IMR-90 (cell line): ENCODE results near the gene PSEN1. TPM values are rescaled to one million over a fixed set of nuclear protein-coding genes. Genes with fewer than 3 reads are reported as not detected.

Experiments used
- ATAC-seq: fragments of 200-7000 bp; cut with Tn5 transposase; 2 replicates; pipeline ENCODE4 v1.9.1; 2020; ENCODE audit warnings: low read depth, mild to moderate bottlenecking, moderate library complexity
- BruUV-seq: library from RNA; stranded (reverse); fragments of 400-500 nt; replicated peaks from 2 replicates; lab custom pipeline; 2021; lab: Mats Ljungman, UMichigan
- CTCF ChIA-PET: fragments of 300-600 bp; formaldehyde crosslinking; extraction: SDS; loops from one replicate; lab custom pipeline; 2021; ENCODE audit warnings: antibody characterized with exemption; lab: Yijun Ruan, JAX
- POLR2A ChIA-PET: fragments of 300-600 bp; sonication (Branson Sonifier 250); formaldehyde crosslinking; loops from one replicate; lab custom pipeline; 2022; ENCODE audit warnings: antibody characterized with exemption; ENCODE audit not compliant: unreplicated experiment; lab: Charles Lee
- DNase-seq: peaks from one replicate; pipeline ENCODE4 v3.0.0; 2013
- H2AFZ ChIP-seq: replicated peaks from 2 replicates; pipeline ENCODE3; 2013; ENCODE audit warnings: low read length, mild to moderate bottlenecking; ENCODE audit not compliant: poor library complexity
- H2AK5ac ChIP-seq: 2 replicates; pipeline ENCODE4 v1.6.1; 2013; ENCODE audit warnings: low read depth, low read length, inconsistent platforms
- H2AK9ac ChIP-seq: replicated peaks from 2 replicates; pipeline ENCODE3; 2013; ENCODE audit warnings: mild to moderate bottlenecking, low read depth, low read length, moderate library complexity; ENCODE audit not compliant: poor library complexity
- H2BK120ac ChIP-seq: 2 replicates; pipeline ENCODE4 v1.6.1; 2013; ENCODE audit warnings: low read depth, low read length, inconsistent platforms
- H2BK15ac ChIP-seq: 3 replicates; pipeline ENCODE4 v1.6.1; 2013; ENCODE audit warnings: low read depth, low read length, inconsistent platforms
- H2BK20ac ChIP-seq: 2 replicates; pipeline ENCODE4 v1.6.1; 2013; ENCODE audit warnings: low read depth, mild to moderate bottlenecking, inconsistent platforms, low read length, moderate library complexity
- H2BK5ac ChIP-seq: 2 replicates; pipeline ENCODE4 v1.6.1; 2013; ENCODE audit warnings: mild to moderate bottlenecking, low read depth, low read length, inconsistent platforms; ENCODE audit not compliant: poor library complexity, severe bottlenecking
- H3K14ac ChIP-seq: replicated peaks from 2 replicates; pipeline ENCODE4 v1.6.1; 2013; ENCODE audit warnings: low read depth, low read length, inconsistent platforms
- H3K18ac ChIP-seq: 2 replicates; pipeline ENCODE4 v1.6.1; 2013; ENCODE audit warnings: low read depth, low read length, control low read depth
- H3K23ac ChIP-seq: 2 replicates; pipeline ENCODE4 v1.6.1; 2013; ENCODE audit warnings: low read depth, low read length, inconsistent platforms
- H3K27ac ChIP-seq: 2 replicates; pipeline ENCODE4 v1.5.1; 2013; ENCODE audit warnings: mild to moderate bottlenecking, control low read depth, low read length; ENCODE audit not compliant: insufficient read depth
- H3K27me3 ChIP-seq: 2 replicates; pipeline ENCODE4 v1.6.1; 2013; ENCODE audit warnings: low read length; ENCODE audit not compliant: control insufficient read depth, insufficient read depth
- H3K36me3 ChIP-seq: 2 replicates; pipeline ENCODE4 v1.6.1; 2013; ENCODE audit warnings: low read length, mixed read lengths; ENCODE audit not compliant: control insufficient read depth, insufficient read depth
- H3K4ac ChIP-seq: 2 replicates; pipeline ENCODE4 v1.6.1; 2013; ENCODE audit warnings: low read depth, low read length, inconsistent platforms
- H3K4me1 ChIP-seq: 2 replicates; pipeline ENCODE4 v1.6.1; 2013; ENCODE audit warnings: low read length, mixed read lengths; ENCODE audit not compliant: control insufficient read depth, insufficient read depth
- H3K4me2 ChIP-seq: 2 replicates; pipeline ENCODE4 v1.6.1; 2013; ENCODE audit warnings: low read depth, mild to moderate bottlenecking, control low read depth, low read length, moderate library complexity
- H3K4me3 ChIP-seq: 2 replicates; pipeline ENCODE4 v1.5.1; 2013; ENCODE audit warnings: low read depth, mild to moderate bottlenecking, control low read depth, low read length, moderate library complexity; ENCODE audit not compliant: insufficient read depth
- H3K56ac ChIP-seq: 2 replicates; pipeline ENCODE4 v1.6.1; 2013; ENCODE audit warnings: low read length, inconsistent platforms; ENCODE audit not compliant: insufficient read depth; ENCODE audit errors: extremely low read depth
- H3K79me1 ChIP-seq, 2 experiments: 2 replicates each; pipeline ENCODE4 v1.6.1; 2013; ENCODE audit warnings: low read length in 2 of 2, inconsistent platforms in 1 of 2, low read depth in 1 of 2
- H3K9ac ChIP-seq: 2 replicates; pipeline ENCODE4 v1.6.1; 2013; ENCODE audit warnings: low read depth, low read length, control low read depth
- H3K9me1 ChIP-seq: 2 replicates; pipeline ENCODE4 v1.6.1; 2013; ENCODE audit warnings: low read length, inconsistent platforms; ENCODE audit not compliant: insufficient read depth
- H3K9me3 ChIP-seq: 2 replicates; pipeline ENCODE4 v1.6.1; 2013; ENCODE audit warnings: low read length; ENCODE audit not compliant: control insufficient read depth, insufficient read depth
- H4K20me1 ChIP-seq: 2 replicates; pipeline ENCODE4 v1.6.1; 2013; ENCODE audit warnings: low read length, inconsistent platforms; ENCODE audit not compliant: insufficient read depth
- H4K5ac ChIP-seq: 2 replicates; pipeline ENCODE4 v1.6.1; 2013; ENCODE audit warnings: mild to moderate bottlenecking, low read depth, low read length, control low read depth
- H4K8ac ChIP-seq, 2 experiments: 2 replicates each; pipeline ENCODE4 v1.6.1; 2013; ENCODE audit warnings: low read depth in 2 of 2, low read length in 2 of 2, control low read depth in 1 of 2, inconsistent platforms in 1 of 2
- H4K91ac ChIP-seq: 2 replicates; pipeline ENCODE4 v1.6.1; 2013; ENCODE audit warnings: low read depth, low read length, inconsistent platforms; ENCODE audit not compliant: insufficient read depth
- CTCF ChIP-seq: conservative IDR thresholded peaks from 2 replicates; pipeline ENCODE4 v1.5.1; 2012; ENCODE audit warnings: mild to moderate bottlenecking, low read depth, low read length, improper control_type of control experiment
- MAZ ChIP-seq: IDR thresholded peaks from 2 replicates; pipeline ENCODE4 v1.6.1; 2012; ENCODE audit warnings: low read depth, mild to moderate bottlenecking, low read length, improper control_type of control experiment, moderate library complexity, borderline replicate concordance
- RAD21 ChIP-seq: IDR thresholded peaks from 2 replicates; pipeline ENCODE4 v1.6.1; 2012; ENCODE audit warnings: low read length, improper control_type of control experiment
- SMC3 ChIP-seq: fragments of 150-350 bp; IDR thresholded peaks from 2 replicates; pipeline ENCODE4 v1.6.1; 2016; ENCODE audit warnings: low read depth, mild to moderate bottlenecking, antibody characterized with exemption, low read length, moderate library complexity
- WGBS, 2 experiments: methylation state at CpG; one replicate each; pipeline versions ENCODE4 v1.1.5 to v1.1.7; 2013; ENCODE audit warnings: missing lambda C conversion rate in 2 of 2; ENCODE audit not compliant: insufficient read length in 1 of 2; ENCODE audit errors: extremely low coverage in 2 of 2; 5-methylcytosine and 5-hydroxymethylcytosine counted together
- dilution Hi-C: fragments of 300-500 bp; cut with HindIII; formaldehyde crosslinking; loops from one replicate; pipeline ENCODE4 v1.14.3; 2018; ENCODE audit warnings: low sequenced_read_pairs; ENCODE audit not compliant: unreplicated experiment
- in situ Hi-C: fragments of 300-500 bp; cut with MboI; formaldehyde crosslinking; loops from 3 replicates; pipeline ENCODE4 v1.14.3; 2019; ENCODE audit warnings: low sequenced_read_pairs, inconsistent platforms, mixed read lengths
- intact Hi-C: fragments of 100-400 bp; cut with micrococcal nuclease; formaldehyde crosslinking; loops from 2 replicates; pipeline ENCODE4 v1.10.0; 2022
- polyA plus RNA-seq, 3 experiments: library from polyadenylated mRNA; depleted of rRNA; stranded (reverse); fragments of >200 nt; gene quantifications; 2 replicates each; pipeline ENCODE4 v1.2.3, GENCODE V29; 2012; ENCODE audit warnings: low replicate concordance in 1 of 3
- total RNA-seq: library from RNA; depleted of rRNA; stranded (reverse); fragments of >200 nt; gene quantifications from 2 replicates; pipeline ENCODE4 v1.2.3, GENCODE V29; 2012

PSEN1 gene
- total and polyA plus RNA-seq, 2 of the 4 experiments (the other 2 are of a cell fraction) = 14.8 to 62.7 TPM

GRCh38 chr14:73116079-73116665 is 20.1 kb upstream of the PSEN1 start:
- Histone ChIP-seq H2BK20ac (no peak overlapping the region), H3K4me1 (no peaks in the 10 kb centered on the region), H2AK9ac (no peak overlapping the region), H3K14ac (no peak overlapping the region), H3K9ac (no peak overlapping the region), H4K5ac (no peak overlapping the region), H4K20me1 (peaks cover 8% of the 10 kb centered on the region), H3K4ac (no peak overlapping the region), H4K8ac (no peak overlapping the region), H3K9me3 (no peaks in the 10 kb centered on the region), H2AFZ (no peak overlapping the region), H3K56ac (no peak overlapping the region), H3K27ac (no peak overlapping the region), H2BK5ac (no peak overlapping the region), H3K79me1 (peaks cover 32 to 33% of the 10 kb centered on the region in 2 experiments), H4K91ac (no peak overlapping the region), H3K4me2 (no peak overlapping the region), H2BK120ac (no peak overlapping the region), H3K36me3 (peaks cover 42% of the 10 kb centered on the region), H2AK5ac (no peak overlapping the region), H3K23ac (no peak overlapping the region), H3K4me3 (no peak overlapping the region), H3K27me3 (no peaks in the 10 kb centered on the region), H3K9me1 (no peaks in the 10 kb centered on the region; the same call in 1 of the 2 replicates), H2BK15ac (no peak overlapping the region), H3K18ac (no peak overlapping the region)
- WGBS, 2 experiments = 93% methylated on average over 3 of the region's 6 CpGs; no CpG with 5 or more reads in 1 of the 2 experiments
- no TSS peak for BruUV-seq
- CTCF ChIA-PET = interaction anchor here (0.7 kb wide), 1 partner anchor 13 kb away, joined by 3 read pairs; no protein-coding TSS in a partner anchor
- dilution Hi-C loops = no loop called here
- POLR2A ChIA-PET = interaction anchor here (0.6 kb wide), 1 partner anchor 10 kb away, joined by 3 read pairs; no protein-coding TSS in a partner anchor
- no peak for ATAC-seq
- TF ChIP-seq SMC3 (no peak), RAD21 (no peak), CTCF (no peak), MAZ (no peak)
- intact Hi-C loops = no loop called here
- no peak for DNase-seq
- in situ Hi-C loops = no loop called here
